ENCODE measurements around the gene TERB1. TPM values are rescaled to one million over a fixed set of nuclear protein-coding genes. Genes with fewer than 3 reads are reported as not detected.
A peak's percentile ranks its signal among the peaks of the same experiment; 100 is the strongest.
"Not testable (repeated sequence)": the region's sequence is repeated elsewhere in the genome, so short reads cannot be mapped to it uniquely, and the experiment has no call there.

Gene TERB1
- polyA plus RNA-seq, 4 donors: not detected

GRCh38 chr16:66830422-66831404, 29.3 kb upstream of the TERB1 start, which contains the start of gene NAE1:
TSS of gene NAE1 (minus strand) at chr16:66830976. CDS start at chr16:66830899, 77 bp downstream.
- peak; percentile 78 to 83 (median 80) for DNase-seq (ENCODE audit: low read depth in 4 of 4, low spot score in 3 of 4)

GRCh38 chr16:66824006-66824405, 22.6 kb upstream of the TERB1 start:
- no peak for DNase-seq (ENCODE audit: low read depth in 4 of 4, low spot score in 3 of 4)

GRCh38 chr16:66814734-66815133, 13.3 kb upstream of the TERB1 start:
- DNase-seq (ENCODE audit: low read depth in 4 of 4, low spot score in 3 of 4): no peak

GRCh38 chr16:66811043-66811442, 9.7 kb upstream of the TERB1 start:
- DNase-seq (ENCODE audit: low read depth in 4 of 4, low spot score in 3 of 4): no peak

GRCh38 chr16:66810391-66810790, 9.0 kb upstream of the TERB1 start:
- no peak for DNase-seq (ENCODE audit: low read depth in 4 of 4, low spot score in 3 of 4)

GRCh38 chr16:66809765-66810164, 8.4 kb upstream of the TERB1 start:
- DNase-seq (ENCODE audit: low read depth in 4 of 4, low spot score in 3 of 4): no peak

- DNase-seq (ENCODE audit: low read depth in 4 of 4, low spot score in 3 of 4): no peak
These were observed 775 bp upstream of the TERB1 start for GRCh38 chr16:66802159-66802558.

GRCh38 chr16:66800856-66801255, 528 bp downstream of the TERB1 start:
- no peak for DNase-seq (ENCODE audit: low read depth in 4 of 4, low spot score in 3 of 4)

GRCh38 chr16:66798161-66798560, 3.2 kb downstream of the TERB1 start:
- DNase-seq (ENCODE audit: low read depth in 4 of 4, low spot score in 3 of 4): no peak

- DNase-seq (ENCODE audit: low read depth in 4 of 4, low spot score in 3 of 4): not testable (repeated sequence)
These were observed 7.4 kb downstream of the TERB1 start for GRCh38 chr16:66793984-66794383.

GRCh38 chr16:66790130-66790733, 11.2 kb downstream of the TERB1 start:
- no peak for DNase-seq (ENCODE audit: low read depth in 4 of 4, low spot score in 3 of 4)

- DNase-seq (ENCODE audit: low read depth in 4 of 4, low spot score in 3 of 4): no peak
These were observed 14.0 kb downstream of the TERB1 start for GRCh38 chr16:66787427-66787826.

GRCh38 chr16:66786551-66786950, 14.8 kb downstream of the TERB1 start:
- no peak for DNase-seq (ENCODE audit: low read depth in 4 of 4, low spot score in 3 of 4)

GRCh38 chr16:66776457-66776856, 24.9 kb downstream of the TERB1 start:
- no peak for DNase-seq (ENCODE audit: low read depth in 4 of 4, low spot score in 3 of 4)

- no peak for DNase-seq (ENCODE audit: low read depth in 4 of 4, low spot score in 3 of 4)
These were observed 26.4 kb downstream of the TERB1 start for GRCh38 chr16:66774981-66775380.

GRCh38 chr16:66758086-66758485, 43.3 kb downstream of the TERB1 start:
- no peak for DNase-seq (ENCODE audit: low read depth in 4 of 4, low spot score in 3 of 4)

- no peak for DNase-seq (ENCODE audit: low read depth in 4 of 4, low spot score in 3 of 4)
These were observed 46.6 kb downstream of the TERB1 start for GRCh38 chr16:66754819-66755218.

- DNase-seq (ENCODE audit: low read depth in 4 of 4, low spot score in 3 of 4): no peak
These were observed 47.2 kb downstream of the TERB1 start for GRCh38 chr16:66754211-66754610.

GRCh38 chr16:66752958-66753357, 48.4 kb downstream of the TERB1 start:
- DNase-seq (ENCODE audit: low read depth in 4 of 4, low spot score in 3 of 4): no peak

GRCh38 chr16:66752379-66752778, 49.0 kb downstream of the TERB1 start:
- DNase-seq (ENCODE audit: low read depth in 4 of 4, low spot score in 3 of 4): no peak

- DNase-seq (ENCODE audit: low read depth in 4 of 4, low spot score in 3 of 4): no peak
These were observed 49.4 kb downstream of the TERB1 start for GRCh38 chr16:66751992-66752322.
